ENCODE data around the gene CDRT15.
"Not testable (repeated sequence)": the region's sequence is repeated elsewhere in the genome, so short reads cannot be mapped to it uniquely, and the experiment has no call there.

Gene CDRT15

DNA sequence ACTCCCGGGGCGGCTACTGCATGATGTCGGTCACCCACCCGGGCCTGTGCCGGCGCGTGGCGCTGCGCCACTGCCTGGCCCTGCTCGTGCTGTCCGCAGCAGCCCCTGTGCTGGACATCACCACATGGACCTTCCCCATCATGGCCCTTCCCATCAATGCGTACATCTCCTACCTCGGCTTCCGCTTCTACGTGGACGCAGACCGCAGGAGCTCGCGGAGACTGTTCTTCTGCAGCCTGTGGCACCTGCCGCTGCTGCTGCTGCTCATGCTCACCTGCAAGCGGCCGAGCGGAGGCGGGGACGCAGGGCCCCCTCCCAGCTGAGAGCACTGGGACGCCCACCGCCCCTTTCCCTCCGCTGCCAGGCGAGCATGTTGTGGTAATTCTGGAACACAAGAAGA is 29.8 kb downstream of the CDRT15 start:
- no peak for DNase-seq

DNA sequence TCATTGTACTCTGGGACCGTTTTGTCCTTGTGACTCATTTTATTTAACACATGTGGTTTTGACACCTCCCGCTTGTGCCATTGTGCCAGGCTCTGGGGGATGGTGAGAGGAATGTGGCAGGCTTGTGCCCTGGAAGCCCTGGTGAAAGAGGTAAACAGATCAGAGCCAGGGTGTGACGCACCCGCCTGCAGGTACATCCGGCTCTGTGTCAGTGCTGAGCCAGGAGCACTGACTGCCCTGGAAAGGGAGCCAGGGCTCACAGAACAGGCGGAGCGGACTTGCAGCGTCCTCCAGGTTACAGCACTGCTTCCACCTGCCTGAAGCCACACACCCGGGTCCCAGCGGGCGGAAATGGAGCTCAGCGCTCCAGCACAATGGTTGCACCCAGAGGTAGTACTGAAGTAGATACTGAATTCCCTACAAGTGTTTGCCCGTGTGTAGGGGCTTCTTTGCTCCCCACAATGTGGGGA is 30.6 kb downstream of the CDRT15 start:
- DNase-seq: no peak

DNA sequence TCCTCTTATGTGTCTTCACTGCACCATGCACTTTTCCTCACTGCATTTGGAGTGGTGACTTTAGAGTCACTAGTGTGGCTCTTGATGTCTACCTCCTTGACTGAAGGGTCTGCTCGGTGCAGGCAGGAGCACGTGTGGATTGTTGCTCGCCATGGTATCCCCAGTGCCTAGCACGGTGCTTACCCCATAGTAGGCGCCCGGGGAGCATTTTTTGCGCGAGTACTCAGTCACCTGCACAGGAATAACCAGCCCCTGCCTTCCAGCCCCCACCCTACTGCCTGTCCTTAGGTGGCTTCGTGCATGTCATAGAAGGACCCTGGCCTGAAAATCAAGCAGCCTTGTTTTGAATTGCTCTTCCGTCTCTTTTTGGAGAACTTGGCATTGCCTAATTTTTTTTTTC is 31.3 kb downstream of the CDRT15 start:
- DNase-seq: no peak

DNA sequence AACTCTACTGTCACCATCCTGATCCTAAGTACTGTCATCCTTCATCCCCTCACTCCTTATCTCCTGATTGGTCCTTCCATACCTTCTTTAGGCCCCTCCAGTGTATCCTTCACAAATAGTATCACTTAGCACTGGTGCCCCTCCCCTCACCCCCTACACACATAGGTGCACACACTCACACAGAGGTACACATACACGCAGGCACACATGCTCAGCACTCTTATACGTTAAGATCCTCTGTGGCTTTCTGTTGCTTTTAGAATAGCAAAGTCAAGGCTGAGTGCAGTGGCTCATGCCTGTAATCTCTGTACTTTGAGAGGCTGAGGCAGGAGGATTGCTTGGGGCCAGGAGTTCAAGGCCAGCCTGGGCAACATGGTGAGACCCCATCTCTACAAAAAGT is 32.1 kb downstream of the CDRT15 start:
- no peak for DNase-seq

DNA sequence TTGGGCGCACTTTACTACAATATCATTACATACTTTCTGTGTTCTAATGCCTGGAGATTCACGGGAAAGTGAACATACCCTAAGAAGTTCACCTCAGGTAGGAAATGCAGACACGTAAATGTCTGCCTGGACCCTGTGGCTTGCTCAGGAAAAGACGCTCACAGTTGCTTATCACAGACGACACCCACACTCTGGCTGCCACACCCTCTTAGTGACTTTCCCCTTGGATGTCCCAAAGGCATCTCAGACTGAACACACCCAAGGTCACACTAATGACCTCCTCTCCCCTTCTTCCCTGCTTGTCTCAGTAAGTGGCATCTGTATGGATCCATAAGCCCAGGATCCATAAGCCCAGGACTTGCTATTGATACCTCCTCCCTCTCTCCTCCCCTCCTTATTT is 32.6 kb downstream of the CDRT15 start:
- DNase-seq: no peak

DNA sequence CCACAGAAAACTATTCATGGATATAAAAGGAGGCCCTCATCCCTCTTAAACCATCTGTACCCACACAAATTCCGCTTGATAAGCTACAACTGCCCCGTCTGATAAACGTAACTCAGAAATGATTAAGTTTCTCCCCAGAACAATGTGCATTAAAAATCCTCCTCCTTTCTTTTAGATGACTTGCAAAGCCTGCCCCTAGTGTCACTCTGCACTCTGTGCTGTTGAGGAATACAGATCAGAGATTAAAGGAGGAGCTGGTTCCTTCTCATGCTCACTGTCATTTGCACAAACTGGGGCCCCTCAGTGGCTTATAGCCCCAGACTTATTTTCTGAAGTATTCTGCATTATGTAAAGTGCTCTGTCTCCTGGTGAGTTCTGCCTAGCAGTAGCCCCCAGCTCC is 33.3 kb downstream of the CDRT15 start:
- no peak for DNase-seq

DNA sequence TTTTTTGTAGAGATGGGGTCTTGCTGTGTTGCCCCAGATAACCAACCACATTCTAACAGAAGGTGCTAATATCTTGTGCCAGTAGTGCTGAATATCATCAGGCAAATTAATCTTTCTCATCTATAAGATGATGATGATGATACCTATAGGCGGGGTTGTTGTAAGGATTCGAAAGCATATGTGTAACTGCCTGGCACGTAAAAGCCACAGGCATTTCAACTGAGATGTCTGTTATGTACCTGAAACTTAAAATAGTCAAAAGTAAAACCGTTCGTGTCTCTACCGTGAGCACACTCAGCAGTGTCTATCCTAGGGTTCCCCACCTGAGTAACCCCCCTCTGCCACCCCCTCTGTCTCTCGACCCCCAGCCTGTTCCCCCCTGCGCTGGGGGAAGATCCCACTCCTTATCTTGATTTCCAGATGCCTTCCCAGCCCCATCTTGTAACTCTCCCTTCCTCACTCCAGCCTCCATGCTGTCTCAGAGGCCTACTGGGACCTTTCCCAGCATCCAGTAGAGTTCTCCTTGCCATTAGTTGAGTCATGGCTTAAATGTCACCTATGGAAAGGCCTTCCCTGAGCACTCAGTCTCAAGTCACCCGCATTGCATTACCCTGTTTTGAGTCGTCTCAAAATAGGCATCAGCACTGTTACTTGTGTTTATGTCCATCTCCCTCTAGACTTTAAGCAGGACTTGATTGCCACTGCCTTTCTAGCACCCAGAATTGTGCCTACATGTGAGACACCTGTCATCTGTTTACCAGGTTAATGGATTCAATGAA is 34.1 kb downstream of the CDRT15 start:
- DNase-seq: no peak

DNA sequence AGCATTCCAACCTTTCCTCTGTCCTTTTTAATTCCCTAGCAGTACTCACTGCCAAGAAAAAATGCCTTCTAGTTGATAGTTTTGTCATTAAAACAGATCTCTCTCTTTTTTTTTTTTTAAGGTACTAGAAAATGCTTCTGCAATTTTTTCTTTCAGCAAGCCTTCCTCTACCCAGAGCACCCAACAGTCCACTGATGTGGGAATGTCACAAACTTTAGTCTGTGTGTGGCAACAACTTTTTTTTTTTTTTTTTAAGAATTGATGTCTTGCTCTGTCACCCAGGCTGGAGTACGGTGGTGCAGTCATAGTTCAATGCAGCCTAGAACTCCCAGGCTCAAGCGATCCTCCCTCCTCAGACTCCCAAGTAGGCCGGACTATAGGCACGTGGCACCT is 34.7 kb downstream of the CDRT15 start:
- no peak for DNase-seq

DNA sequence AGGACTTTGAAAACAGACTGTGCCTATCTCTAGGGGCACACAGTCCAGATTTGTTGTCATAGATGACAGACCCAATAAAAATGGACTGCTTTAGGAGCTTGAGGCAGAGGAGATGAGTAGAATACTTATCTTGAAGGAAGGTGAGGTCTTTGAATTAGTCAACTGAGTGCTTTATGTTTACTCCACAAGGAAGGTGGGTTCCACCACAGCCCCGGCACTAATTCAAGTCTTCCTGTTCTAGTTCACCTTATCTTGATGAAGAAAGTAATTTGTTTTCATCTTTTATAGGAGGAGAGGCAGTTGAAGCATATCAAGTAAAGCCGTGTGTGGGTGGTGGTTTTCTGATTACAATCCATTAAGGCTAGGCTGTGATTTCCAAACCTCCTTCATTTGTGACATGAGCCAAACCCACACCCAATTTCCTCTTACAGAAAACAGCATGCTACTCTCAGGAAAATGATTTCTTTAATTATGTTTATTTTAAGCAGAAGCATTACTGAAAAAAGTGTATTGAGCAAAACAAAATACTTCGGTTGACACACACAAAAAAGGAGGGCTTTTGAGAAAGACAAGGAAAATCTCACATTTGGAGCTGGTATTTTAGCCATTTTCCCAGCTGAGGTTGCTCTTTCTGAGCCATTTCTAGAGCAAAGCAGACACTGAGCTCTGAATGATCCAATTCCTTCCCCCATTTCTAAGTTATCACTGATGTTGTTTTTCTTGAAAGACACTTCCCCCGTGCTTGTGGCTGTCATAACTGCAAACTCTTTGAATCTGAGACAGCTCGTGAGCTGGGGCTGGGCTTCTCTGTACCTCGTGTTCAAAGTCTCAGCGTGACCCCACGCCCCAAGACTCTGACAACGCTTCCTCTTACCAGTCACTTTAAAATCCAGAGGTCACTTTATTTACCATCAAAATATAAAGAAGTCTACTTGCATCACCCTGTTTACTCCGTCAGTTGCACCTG is 35.4 kb downstream of the CDRT15 start:
- no peak for DNase-seq

DNA sequence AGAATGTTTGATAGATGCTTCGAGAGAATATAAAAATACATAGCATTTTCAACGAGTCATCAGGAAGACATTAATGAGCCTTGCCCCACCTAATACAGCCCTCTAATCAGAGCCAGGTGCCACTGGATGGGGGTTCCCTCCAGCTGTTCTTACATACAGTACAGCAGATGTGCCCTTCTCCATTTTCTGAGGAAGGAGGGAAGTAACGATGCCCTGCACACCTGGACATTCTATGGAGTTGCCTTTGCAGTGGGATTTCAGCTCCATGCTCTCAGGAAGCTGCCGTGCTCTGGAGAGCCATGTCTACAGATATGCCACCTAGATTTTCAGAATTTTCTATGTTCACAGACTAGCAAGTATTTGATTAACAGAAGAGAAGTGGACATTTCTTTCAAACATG is 36.3 kb downstream of the CDRT15 start:
- no peak for DNase-seq

DNA sequence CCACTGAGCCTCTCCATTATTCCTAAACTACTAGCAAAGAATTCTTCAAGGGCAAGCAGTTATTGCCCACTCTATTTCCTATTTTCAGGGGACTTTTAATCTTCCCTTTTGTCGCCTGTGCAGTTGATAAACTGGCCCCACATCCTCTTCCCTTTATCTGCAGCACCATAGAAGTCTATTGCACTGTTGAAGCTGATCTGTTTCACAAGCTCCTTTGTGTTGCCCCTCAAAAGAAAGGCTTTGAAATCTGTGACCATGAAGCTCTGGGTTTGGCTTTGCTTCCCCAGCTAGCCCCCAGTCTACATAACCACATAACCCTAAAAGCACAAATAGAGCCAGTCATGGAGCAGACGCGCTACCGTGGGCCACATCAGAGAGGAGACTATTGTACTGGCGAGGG is 37.1 kb downstream of the CDRT15 start:
- DNase-seq: no peak

DNA sequence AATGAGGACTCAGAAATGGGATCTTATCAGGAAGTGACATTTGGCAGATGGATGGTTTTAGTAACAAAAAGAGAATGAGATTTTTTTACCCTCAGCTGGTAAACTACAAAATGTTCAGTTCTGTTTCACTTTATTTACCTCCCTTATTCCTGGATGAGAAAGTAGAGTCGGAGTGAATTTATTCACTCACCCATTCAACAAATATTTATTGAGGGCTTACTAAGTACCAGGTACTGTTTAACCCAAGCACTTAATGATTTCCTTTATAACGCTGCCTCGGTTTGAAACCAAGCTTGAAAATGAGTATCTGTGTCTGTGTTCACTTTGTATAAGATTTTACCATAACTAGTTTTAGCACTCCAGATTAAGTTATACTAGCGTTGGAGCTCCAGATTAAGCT is 38.1 kb downstream of the CDRT15 start:
- no peak for DNase-seq

DNA sequence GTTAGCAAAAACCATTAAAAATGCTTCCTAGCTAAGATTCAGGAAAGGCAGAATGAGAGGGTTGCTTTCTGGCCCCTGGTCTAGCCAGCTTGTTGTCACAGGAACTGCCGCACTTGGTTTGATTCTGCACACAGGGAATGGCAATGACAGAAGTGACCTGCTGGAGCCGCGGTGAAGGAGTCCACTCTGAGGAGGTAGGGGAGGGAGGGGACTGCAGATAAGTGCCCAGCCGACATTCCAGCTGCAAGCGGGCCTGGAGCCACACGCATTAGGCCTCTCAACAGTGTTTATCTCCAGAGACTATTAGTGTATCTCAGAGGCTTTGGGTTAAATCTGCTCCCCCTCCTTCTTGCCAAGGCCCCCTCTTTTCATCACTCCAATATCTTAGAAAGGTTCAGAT is 38.6 kb downstream of the CDRT15 start:
- no peak for DNase-seq

DNA sequence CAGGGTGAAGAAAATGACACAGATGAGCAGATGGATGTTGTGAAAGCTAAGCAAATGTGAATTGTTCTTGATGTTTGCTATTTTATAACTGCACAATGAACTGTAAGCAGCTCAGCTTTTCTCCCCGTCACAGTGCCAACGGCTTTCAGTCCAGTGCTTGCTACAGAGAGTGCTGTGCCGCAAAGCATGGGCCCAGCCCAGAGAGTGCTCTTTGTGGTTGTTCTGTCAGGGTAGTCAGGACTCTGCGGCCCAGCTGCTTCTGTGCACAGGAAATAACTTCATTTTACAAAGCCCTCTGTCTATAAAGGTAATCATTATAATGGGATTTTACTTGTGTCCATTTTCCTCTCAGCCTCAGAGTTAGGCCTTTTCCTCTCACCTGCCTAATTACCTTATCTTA is 39.1 kb downstream of the CDRT15 start:
- no peak for DNase-seq

DNA sequence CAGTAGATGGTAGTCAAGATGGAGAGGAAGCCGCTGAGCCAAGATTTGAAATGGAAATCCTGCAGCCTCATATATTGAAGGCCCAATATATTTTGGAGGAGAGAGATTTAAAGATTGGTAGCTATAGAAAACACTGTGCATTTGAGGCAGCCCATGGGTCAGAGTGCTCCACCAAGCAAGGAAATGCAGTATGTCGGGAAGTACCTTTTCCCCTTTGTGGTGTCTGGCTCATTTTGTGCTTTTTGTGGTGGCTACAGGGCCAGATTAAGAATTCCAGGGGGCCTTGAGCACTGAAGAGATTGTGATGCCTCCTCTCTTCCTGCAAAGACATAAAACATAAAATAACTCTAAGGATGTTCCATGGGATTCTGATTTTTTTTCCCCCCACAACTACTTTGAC is 39.6 kb downstream of the CDRT15 start:
- no peak for DNase-seq

DNA sequence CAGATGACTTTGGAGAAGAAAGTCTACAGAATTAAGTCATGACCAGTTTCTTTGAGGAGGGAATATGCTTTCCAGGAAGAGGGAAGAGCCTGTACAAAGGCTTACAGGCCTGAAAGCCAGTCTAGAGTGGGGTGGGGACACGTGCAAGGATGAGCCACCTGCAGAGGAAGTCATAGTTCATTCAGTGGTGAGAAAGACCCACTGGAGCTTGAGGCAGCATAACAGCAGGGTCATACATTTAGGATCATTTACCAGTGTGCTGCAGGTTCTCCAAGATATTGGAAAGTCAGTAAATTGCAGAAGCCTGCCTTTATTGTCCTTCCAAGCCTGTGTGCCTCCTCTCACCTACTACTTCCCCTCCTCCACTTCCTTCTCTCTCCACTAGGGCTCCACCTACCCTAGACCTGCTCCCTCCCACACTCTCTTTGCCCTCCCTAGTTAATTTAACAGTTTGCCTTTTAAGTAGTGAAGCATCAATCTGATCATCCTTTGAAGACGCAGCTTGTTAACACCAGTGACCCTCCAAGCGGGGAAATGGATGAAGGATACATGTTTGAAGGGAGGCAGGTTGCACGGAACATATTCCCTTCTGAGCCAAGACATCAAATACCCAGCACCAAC is 40.2 kb downstream of the CDRT15 start:
- DNase-seq: no peak

DNA sequence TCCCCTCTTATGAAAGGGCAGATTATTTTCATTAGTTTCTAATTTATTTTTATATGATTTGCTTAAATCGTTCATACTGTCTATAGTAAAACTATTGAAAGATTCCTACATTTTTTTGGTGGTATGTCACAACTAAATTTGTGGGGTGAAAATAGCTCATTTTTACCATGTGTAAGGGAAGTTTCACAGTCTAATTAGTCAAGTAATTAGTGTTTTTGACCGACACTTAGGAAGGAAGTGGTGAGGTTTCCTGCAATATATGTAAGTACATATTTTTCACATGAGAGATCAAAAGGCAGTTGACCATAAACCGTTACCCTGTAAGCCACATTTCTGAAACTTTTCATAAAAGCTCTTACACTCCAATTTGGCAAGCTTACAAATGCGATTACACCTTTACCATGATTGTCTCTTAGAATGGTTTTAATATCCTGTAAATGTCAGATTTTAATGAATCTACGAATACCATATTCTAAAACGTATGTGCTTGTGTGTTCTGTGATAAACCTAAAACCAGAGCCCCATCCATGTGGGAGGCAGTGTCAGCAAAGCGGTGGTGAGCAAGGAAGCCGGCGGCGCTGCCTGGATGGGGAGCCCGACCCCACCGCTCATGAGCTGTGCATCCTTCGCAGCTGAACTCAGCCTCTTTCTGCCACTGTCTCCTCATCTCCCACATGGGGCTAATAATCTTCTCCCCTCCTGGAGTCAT is 43.9 kb downstream of the CDRT15 start:
- DNase-seq: not testable (repeated sequence)

DNA sequence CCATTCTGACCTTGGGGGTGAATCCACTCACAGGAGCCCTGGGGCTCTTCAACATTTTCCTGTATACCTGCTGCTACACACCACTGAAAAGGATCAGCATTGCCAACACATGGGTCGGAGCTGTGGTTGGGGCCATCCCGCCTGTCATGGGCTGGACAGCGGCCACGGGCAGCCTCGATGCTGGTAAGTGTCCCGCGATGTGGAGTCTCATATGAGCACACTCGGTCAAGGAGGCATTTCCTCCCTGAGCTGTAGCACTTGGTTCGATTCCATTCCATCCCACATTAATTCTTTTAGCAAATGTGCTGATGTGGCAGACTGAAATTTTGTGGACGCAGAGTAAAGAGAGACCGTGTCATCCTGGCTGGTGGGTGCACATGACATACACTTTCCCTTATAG is 44.6 kb downstream of the CDRT15 start:
- DNase-seq: not testable (repeated sequence)

DNA sequence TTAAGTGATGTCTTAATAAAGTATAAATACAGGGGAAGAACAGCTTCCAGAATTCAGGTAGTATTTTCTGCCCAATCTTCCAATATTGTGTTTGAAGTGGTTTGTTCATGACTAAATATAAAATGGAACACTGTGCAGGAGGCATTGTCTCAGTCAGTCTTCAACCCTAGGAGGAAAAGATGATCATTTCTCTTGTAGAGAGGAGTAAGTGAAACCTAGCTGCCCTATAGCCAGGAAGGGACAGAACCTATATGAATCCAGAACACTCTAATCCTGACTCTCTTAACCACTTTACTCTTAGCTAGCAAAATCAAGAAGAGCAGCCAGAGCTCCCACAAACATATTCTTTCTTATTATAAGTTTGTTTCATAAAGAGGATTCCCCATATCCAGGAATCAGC is 45.2 kb downstream of the CDRT15 start:
- not testable (repeated sequence) for DNase-seq

DNA sequence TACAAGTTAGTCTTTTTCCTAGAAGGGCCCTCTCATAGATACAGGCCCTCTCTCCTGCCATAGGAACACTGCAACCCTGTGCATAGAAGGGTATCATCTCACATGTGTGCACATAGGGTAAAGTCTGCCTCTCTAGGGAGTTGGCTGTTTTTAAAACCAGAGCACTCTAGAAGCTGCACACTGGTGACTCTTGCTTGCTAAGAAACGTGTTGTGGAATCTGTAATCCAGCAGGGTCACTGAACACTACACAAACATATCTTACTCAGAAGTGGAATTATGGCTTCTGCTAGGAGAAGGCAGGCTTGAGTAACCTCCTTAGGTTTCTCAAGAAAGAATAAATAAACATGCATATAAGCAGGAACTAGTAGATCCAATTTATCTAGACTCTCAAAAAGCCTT is 45.9 kb downstream of the CDRT15 start:
- not testable (repeated sequence) for DNase-seq

DNA sequence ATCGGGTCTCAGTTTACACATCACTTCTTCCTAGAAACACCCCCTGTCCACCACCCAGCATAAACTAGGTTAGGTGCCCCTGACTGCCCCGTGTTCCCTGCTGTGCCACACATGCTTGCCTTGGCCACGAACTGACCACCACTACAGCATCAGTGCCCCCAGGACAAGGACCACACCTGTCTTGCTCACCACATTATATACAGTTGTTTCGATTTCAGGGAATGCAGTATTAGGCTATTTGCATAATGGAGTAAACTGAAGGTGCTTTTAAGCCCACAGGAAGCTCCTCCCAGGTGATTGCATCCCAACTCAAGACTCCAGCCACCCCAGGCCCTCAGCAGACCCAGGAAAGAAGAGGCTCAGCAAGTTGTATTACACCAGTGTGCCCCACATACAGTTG is 50.2 kb downstream of the CDRT15 start:
- not testable (repeated sequence) for DNase-seq
